HG03097 (cell line): ENCODE data around the gene PRSS53.
"Not testable (repeated sequence)": the region's sequence is repeated elsewhere in the genome, so short reads cannot be mapped to it uniquely, and the experiment has no call there.

Experiments
- ATAC-seq: cut with Tn5 transposase; IDR thresholded peaks from one replicate; pipeline ENCODE4 v1.9.1; 2021; ENCODE audit not compliant: unreplicated experiment, low FRiP score

PRSS53 gene

GRCh38 chr16:31088459-31089183 lies at the start of gene PRSS53:
PRSS53 (minus strand) TSS chr16:31088943; CDS start chr16:31088809, 134 bp downstream.
- no peak for ATAC-seq

- ATAC-seq = not testable (repeated sequence)
These were observed 48.2 kb upstream of the PRSS53 start for GRCh38 chr16:31136822-31137499.

GRCh38 chr16:31136287-31136662 lies 47.5 kb upstream of the PRSS53 start:
- ATAC-seq = no peak

GRCh38 chr16:31135535-31136286 lies 47.0 kb upstream of the PRSS53 start, which contains the start of gene PRSS8:
PRSS8 (minus strand) TSS chr16:31135727; CDS start chr16:31135498, 229 bp downstream.
- ATAC-seq = no peak

GRCh38 chr16:31134625-31135534 lies 46.1 kb upstream of the PRSS53 start:
- no peak for ATAC-seq

GRCh38 chr16:31134091-31134571 lies 45.4 kb upstream of the PRSS53 start:
- no peak for ATAC-seq

- no peak for ATAC-seq
These were observed 44.3 kb upstream of the PRSS53 start for GRCh38 chr16:31133046-31133501.

- ATAC-seq = no peak
These were observed 43.7 kb upstream of the PRSS53 start for GRCh38 chr16:31132303-31132979.

- no peak for ATAC-seq
These were observed 43.1 kb upstream of the PRSS53 start for GRCh38 chr16:31131841-31132271.

GRCh38 chr16:31131416-31131815 lies 42.7 kb upstream of the PRSS53 start:
- ATAC-seq = no peak

- ATAC-seq = no peak
These were observed 42.2 kb upstream of the PRSS53 start for GRCh38 chr16:31130899-31131298.

- ATAC-seq = no peak
These were observed 41.7 kb upstream of the PRSS53 start for GRCh38 chr16:31130336-31130891.

GRCh38 chr16:31129568-31130335 lies 41.0 kb upstream of the PRSS53 start:
- no peak for ATAC-seq

- ATAC-seq = no peak
These were observed 40.2 kb upstream of the PRSS53 start for GRCh38 chr16:31128711-31129567.

- no peak for ATAC-seq
These were observed 38.4 kb upstream of the PRSS53 start for GRCh38 chr16:31127182-31127581.

GRCh38 chr16:31125844-31126243 lies 37.1 kb upstream of the PRSS53 start:
- ATAC-seq = no peak

- no peak for ATAC-seq
These were observed 31.4 kb upstream of the PRSS53 start for GRCh38 chr16:31120129-31120528.
